Body of pancreas (tissue), 4 donors: ENCODE results near the gene ACER3. TPM values are rescaled to one million over a fixed set of nuclear protein-coding genes. Genes with fewer than 3 reads are reported as not detected.
"Not testable (repeated sequence)": the region's sequence is repeated elsewhere in the genome, so short reads cannot be mapped to it uniquely, and the experiment has no call there.

ENCODE experiments used
- ATAC-seq: fragments of 150-250 bp; one replicate; pipeline ENCODE4 v1.9.1; 2016
- DNase-seq, 4 donors: peaks; one replicate each; pipeline ENCODE4 v3.0.0-alpha.2; 2019
- H3K27ac ChIP-seq, 4 donors: fragments of 200-600 bp; sonication (generic); 1 replicate in 3 of 4; 2 replicates in 1 of 4; pipeline versions ENCODE4 v1.5.1 to v1.6.1; 2016 to 2019; ENCODE audit warnings: mild to moderate bottlenecking in 1 of 4, mixed read lengths in 1 of 4, moderate library complexity in 1 of 4
- H3K27me3 ChIP-seq, 2 donors: fragments of 200-600 bp; sonication (generic); one replicate each; pipeline ENCODE4 v1.6.0; 2016; ENCODE audit warnings: mild to moderate bottlenecking in 1 of 2
- H3K36me3 ChIP-seq, 2 donors: fragments of 200-600 bp; sonication (generic); replicated peaks in 1 of 2; 2 replicates each; pipeline ENCODE4 v1.5.1; 2016; ENCODE audit warnings: low read depth in 2 of 2; ENCODE audit not compliant: insufficient read depth in 1 of 2
- H3K4me1 ChIP-seq: fragments of 200-600 bp; sonication (generic); one replicate; pipeline ENCODE4 v1.6.0; 2016
- H3K4me3 ChIP-seq, 2 donors: fragments of 200-600 bp; sonication (generic); 1 replicate in 1 of 2; 2 replicates in 1 of 2; pipeline ENCODE4 v1.5.1; 2016 to 2019
- H3K9me3 ChIP-seq, 3 donors: fragments of 200-600 bp; sonication (generic); 1 replicate in 2 of 3; 2 replicates in 1 of 3; pipeline ENCODE4 v1.5.1; 2016
- CTCF ChIP-seq, 7 experiments: fragments of 450-650 bp in 4 of 7; fragments of 200-600 bp in 3 of 7; sonication (generic) in 3 of 7; IDR thresholded peaks; one replicate each; pipeline ENCODE4 v1.5.1; 2016 to 2019; ENCODE audit warnings: antibody characterized with exemption in 7 of 7
- POLR2A ChIP-seq, 3 donors: fragments of 450-650 bp; IDR thresholded peaks; one replicate each; pipeline ENCODE4 v1.6.1; 2016; ENCODE audit warnings: antibody characterized with exemption in 3 of 3, mild to moderate bottlenecking in 2 of 3
- WGBS, 2 donors: methylation state at CpG; one replicate each; pipeline ENCODE4 v1.1.5; 2017; 5-methylcytosine and 5-hydroxymethylcytosine counted together
- intact Hi-C: fragments of 100-400 bp; cut with DNase I; formaldehyde crosslinking; loops from one replicate; pipeline ENCODE4 v1.15.1; 2023
- total RNA-seq, 2 donors: library from RNA; depleted of rRNA; stranded (reverse); fragments of >200 nt; gene quantifications; one replicate each; pipeline ENCODE4 v1.1.0, GENCODE V29; 2016

ACER3 gene
- total RNA-seq, 2 donors from 2014 or later: 4.6 to 5.2 TPM

GRCh38 chr11:76861490-76861953, 804 bp downstream of the ACER3 start:
- no peaks in the 10 kb centered on the region for H3K36me3 ChIP-seq
- intact Hi-C loops: no loop called here
- ATAC-seq (no peak), DNase-seq (no peak)
- peaks cover 25% of the 10 kb centered on the region for H3K4me1 ChIP-seq
- no peaks in the 10 kb centered on the region for H3K9me3 ChIP-seq
- peak overlapping the region in 3 of 4 donors; percentile 74 to 89 (median 88) for H3K27ac ChIP-seq
- 19% methylated on average over 6 of the region's 6 CpGs for WGBS, 2 donors
- no peaks in the 10 kb centered on the region for H3K27me3 ChIP-seq
- TF ChIP-seq POLR2A (IDR thresholded peaks at IDR 0.05) (no peak), CTCF (IDR thresholded peaks at IDR 0.05) (no peak)
- H3K4me3 ChIP-seq: peak overlapping the region; percentile 67 to 77

- H3K9me3 ChIP-seq, H3K27ac ChIP-seq, ATAC-seq, H3K27me3 ChIP-seq, intact Hi-C loops, H3K4me3 ChIP-seq, DNase-seq, H3K36me3 ChIP-seq: not testable (repeated sequence)
- peaks cover 25% of the 10 kb centered on the region for H3K4me1 ChIP-seq
- WGBS, 2 donors: 76 to 86% methylated on average over 2 of the region's 2 CpGs
Observed at GRCh38 chr11:76862794-76863193, 2.1 kb downstream of the ACER3 start.

- ATAC-seq (no peak), DNase-seq (peak in 1 of 4 donors; percentile 41)
- H3K27me3 ChIP-seq: no peaks in the 10 kb centered on the region
- no peak overlapping the region for H3K4me3 ChIP-seq
- H3K4me1 ChIP-seq: peaks cover 25% of the 10 kb centered on the region
- TF ChIP-seq POLR2A (IDR thresholded peaks at IDR 0.05): peak in 1 of 3 donors; percentile 41
- TF ChIP-seq CTCF (IDR thresholded peaks at IDR 0.05): no peak
- no peaks in the 10 kb centered on the region for H3K9me3 ChIP-seq
- intact Hi-C loops: no loop called here
- WGBS, 2 donors: 77 to 83% methylated on average over 3 of the region's 3 CpGs
- H3K36me3 ChIP-seq: no peaks in the 10 kb centered on the region
- H3K27ac ChIP-seq: no peak overlapping the region
Observed at GRCh38 chr11:76863196-76863777, 2.6 kb downstream of the ACER3 start.

DNA sequence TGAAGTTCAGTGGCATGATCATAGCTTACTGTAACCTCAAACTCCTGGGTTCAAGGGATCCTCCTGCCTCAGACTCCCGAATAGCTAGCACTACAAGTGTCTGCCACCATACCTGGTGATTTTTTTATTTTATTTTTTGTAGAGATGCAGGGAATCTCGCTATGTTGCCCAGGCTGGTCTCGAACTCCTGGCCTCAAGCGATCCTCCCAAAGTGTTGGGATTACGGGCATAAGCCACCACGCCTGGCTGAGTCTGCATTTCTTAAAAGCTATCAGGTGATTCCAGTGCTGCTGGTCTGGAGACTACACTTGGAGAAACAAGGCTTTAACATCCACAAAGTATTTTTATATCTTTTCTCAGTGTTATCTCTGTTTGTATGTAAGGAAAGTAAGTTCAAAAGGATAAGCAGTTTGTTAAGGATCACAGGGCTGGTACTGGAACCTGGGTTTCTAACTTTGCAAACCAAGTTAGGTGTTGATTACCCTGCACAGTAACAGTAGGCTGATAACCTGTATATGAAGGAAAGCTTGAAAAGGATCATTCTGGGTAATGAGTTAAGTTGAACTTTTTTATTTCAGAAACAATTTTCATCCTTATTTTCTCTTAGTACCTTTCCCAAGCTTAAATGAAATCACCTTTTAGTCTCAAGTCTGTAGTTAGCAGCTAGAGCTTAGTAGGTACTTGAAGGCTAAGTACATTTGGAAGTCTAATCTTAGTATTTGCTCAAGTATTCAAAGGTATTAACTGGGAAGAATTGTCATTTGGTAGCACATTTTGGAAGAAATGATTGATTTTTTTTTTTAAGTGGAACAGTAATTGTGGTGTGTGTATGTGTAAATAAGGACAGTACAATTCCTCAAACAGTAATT, 12.5 kb downstream of the ACER3 start:
- no peak for ATAC-seq
- TF ChIP-seq CTCF (IDR thresholded peaks at IDR 0.05) (no peak), POLR2A (IDR thresholded peaks at IDR 0.05) (no peak)
- Histone ChIP-seq H3K27me3 (no peaks in the 10 kb centered on the region), H3K27ac (no peak overlapping the region), H3K4me3 (no peak overlapping the region), H3K9me3 (no peaks in the 10 kb centered on the region), H3K36me3 (no peaks in the 10 kb centered on the region), H3K4me1 (peaks cover 3% of the 10 kb centered on the region)
- DNase-seq: no peak
- WGBS, 2 donors: 94 to 99% methylated on average over 6 of the region's 6 CpGs
- intact Hi-C loops: no loop called here

DNA sequence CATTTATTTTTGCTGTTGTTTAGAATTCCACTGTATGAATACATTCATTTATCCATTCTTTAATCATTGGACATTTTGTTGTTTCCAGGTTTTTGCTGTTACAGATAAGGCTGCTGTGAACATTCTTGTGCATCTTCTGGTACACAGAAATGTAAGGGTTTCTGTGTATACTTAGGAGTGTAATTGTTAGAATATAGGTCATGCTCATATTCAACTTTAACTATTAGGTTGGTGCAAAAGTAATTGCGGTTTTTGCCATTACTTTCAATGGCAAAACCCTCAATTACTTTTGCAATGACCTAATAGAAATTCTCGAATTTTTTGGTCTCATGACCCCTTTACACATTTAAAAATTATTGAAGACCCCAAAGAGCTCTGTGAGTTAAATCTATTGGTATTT, 17.3 kb downstream of the ACER3 start:
- Histone ChIP-seq H3K4me1 (peaks cover 3% of the 10 kb centered on the region), H3K36me3 (no peaks in the 10 kb centered on the region), H3K27ac (no peak overlapping the region), H3K27me3 (no peaks in the 10 kb centered on the region), H3K9me3 (no peaks in the 10 kb centered on the region), H3K4me3 (no peak overlapping the region)
- no peak for ATAC-seq
- WGBS, 2 donors: 76 to 82% methylated on average over 2 of the region's 2 CpGs
- intact Hi-C loops: no loop called here
- DNase-seq: no peak
- TF ChIP-seq CTCF (IDR thresholded peaks at IDR 0.05) (no peak), POLR2A (IDR thresholded peaks at IDR 0.05) (no peak)
